ENCODE results near the gene FOXK1. TPM values are rescaled to one million over a fixed set of nuclear protein-coding genes. Genes with fewer than 3 reads are reported as not detected.
A peak's percentile ranks its signal among the peaks of the same experiment; 100 is the strongest.

Gene FOXK1
- total RNA-seq, 2 donors from 2014 or later, result 34.3 to 62.4 TPM

- no peak for TF ChIP-seq CTCF (IDR thresholded peaks at IDR 0.05)
- Histone ChIP-seq H3K4me1 (ENCODE audit: control insufficient read depth in 1 of 2, low read depth in 2 of 2) (peaks cover 6 to 10% of the 10 kb centered on the region in 2 donors), H3K27me3 (replicated peaks; ENCODE audit: insufficient read depth) (no peaks in the 10 kb centered on the region), H3K9me3 (no peaks in the 10 kb centered on the region), H3K4me3 (no peak overlapping the region), H3K27ac (no peak overlapping the region), H3K36me3 (no peaks in the 10 kb centered on the region)
- no peak for DNase-seq (ENCODE audit: low spot score)
- ATAC-seq (ENCODE audit: insufficient number of reproducible peaks, low FRiP score, low read depth), result no peak
Observed at GRCh38 chr7:4770886-4771285, 88.8 kb downstream of the FOXK1 start.

GRCh38 chr7:4771737-4772136, 89.6 kb downstream of the FOXK1 start:
- H3K4me3 ChIP-seq, result no peak overlapping the region
- H3K36me3 ChIP-seq, result no peaks in the 10 kb centered on the region
- no peaks in the 10 kb centered on the region for H3K27me3 ChIP-seq (replicated peaks; ENCODE audit: insufficient read depth)
- no peak for ATAC-seq (ENCODE audit: insufficient number of reproducible peaks, low FRiP score, low read depth)
- H3K4me1 ChIP-seq (ENCODE audit: control insufficient read depth in 1 of 2, low read depth in 2 of 2), result peaks cover 11 to 18% of the 10 kb centered on the region in 2 donors
- no peak for DNase-seq (ENCODE audit: low spot score)
- no peaks in the 10 kb centered on the region for H3K9me3 ChIP-seq
- no peak overlapping the region for H3K27ac ChIP-seq
- TF ChIP-seq CTCF (IDR thresholded peaks at IDR 0.05), result no peak

- no peak for ATAC-seq (ENCODE audit: insufficient number of reproducible peaks, low FRiP score, low read depth)
- no peak for TF ChIP-seq CTCF (IDR thresholded peaks at IDR 0.05)
Observed at GRCh38 chr7:4772306-4772705, 90.2 kb downstream of the FOXK1 start.

GRCh38 chr7:4774007-4774406, 91.9 kb downstream of the FOXK1 start:
- H3K9me3 ChIP-seq, result no peaks in the 10 kb centered on the region
- H3K27ac ChIP-seq, result peak overlapping the region in 1 of 2 donors; percentile 81
- H3K4me1 ChIP-seq (ENCODE audit: control insufficient read depth in 1 of 2, low read depth in 2 of 2), result peaks cover 18 to 34% of the 10 kb centered on the region in 2 donors
- TF ChIP-seq CTCF (IDR thresholded peaks at IDR 0.05), result no peak
- H3K4me3 ChIP-seq, result peak overlapping the region; percentile 80
- no peaks in the 10 kb centered on the region for H3K27me3 ChIP-seq (replicated peaks; ENCODE audit: insufficient read depth)
- peaks cover 4% of the 10 kb centered on the region for H3K36me3 ChIP-seq
- ATAC-seq (ENCODE audit: insufficient number of reproducible peaks, low FRiP score, low read depth) (no peak), DNase-seq (ENCODE audit: low spot score) (no peak)

More at GRCh38 chr7:4772306-4772705, 90.2 kb downstream of the FOXK1 start:
- Histone ChIP-seq H3K27ac (no peak overlapping the region), H3K4me1 (ENCODE audit: control insufficient read depth in 1 of 2, low read depth in 2 of 2) (peaks cover 14 to 23% of the 10 kb centered on the region in 2 donors), H3K9me3 (no peaks in the 10 kb centered on the region), H3K27me3 (replicated peaks; ENCODE audit: insufficient read depth) (no peaks in the 10 kb centered on the region), H3K4me3 (no peak overlapping the region), H3K36me3 (no peaks in the 10 kb centered on the region)
- DNase-seq (ENCODE audit: low spot score), result no peak

GRCh38 chr7:4774658-4775249, 92.7 kb downstream of the FOXK1 start:
- H3K27me3 ChIP-seq (replicated peaks; ENCODE audit: insufficient read depth), result no peaks in the 10 kb centered on the region
- ATAC-seq (ENCODE audit: insufficient number of reproducible peaks, low FRiP score, low read depth) (peak; percentile 63), DNase-seq (ENCODE audit: low spot score) (no peak)
- peaks cover 18 to 34% of the 10 kb centered on the region in 2 donors for H3K4me1 ChIP-seq (ENCODE audit: control insufficient read depth in 1 of 2, low read depth in 2 of 2)
- H3K27ac ChIP-seq, result peak overlapping the region; percentile 81 to 97
- H3K9me3 ChIP-seq, result no peaks in the 10 kb centered on the region
- peaks cover 4% of the 10 kb centered on the region for H3K36me3 ChIP-seq
- no peak for TF ChIP-seq CTCF (IDR thresholded peaks at IDR 0.05)
- peak overlapping the region; percentile 80 for H3K4me3 ChIP-seq
